Stimulated activated CD4-positive, alpha-beta T cell treated with anti-CD3 and anti-CD28 coated beads, Interleukin-15, amount 100 ng/mL, for 24 hours (primary cell): ENCODE measurements around the gene ING2.
"Not testable (repeated sequence)": the region's sequence is repeated elsewhere in the genome, so short reads cannot be mapped to it uniquely, and the experiment has no call there.

Source experiments
- DNase-seq: peaks from one replicate; pipeline ENCODE4 v3.0.0-alpha.2; 2020

ING2 gene

GRCh38 chr4:183550345-183551093 lies 45.7 kb downstream of the ING2 start:
- DNase-seq: no peak

DNA sequence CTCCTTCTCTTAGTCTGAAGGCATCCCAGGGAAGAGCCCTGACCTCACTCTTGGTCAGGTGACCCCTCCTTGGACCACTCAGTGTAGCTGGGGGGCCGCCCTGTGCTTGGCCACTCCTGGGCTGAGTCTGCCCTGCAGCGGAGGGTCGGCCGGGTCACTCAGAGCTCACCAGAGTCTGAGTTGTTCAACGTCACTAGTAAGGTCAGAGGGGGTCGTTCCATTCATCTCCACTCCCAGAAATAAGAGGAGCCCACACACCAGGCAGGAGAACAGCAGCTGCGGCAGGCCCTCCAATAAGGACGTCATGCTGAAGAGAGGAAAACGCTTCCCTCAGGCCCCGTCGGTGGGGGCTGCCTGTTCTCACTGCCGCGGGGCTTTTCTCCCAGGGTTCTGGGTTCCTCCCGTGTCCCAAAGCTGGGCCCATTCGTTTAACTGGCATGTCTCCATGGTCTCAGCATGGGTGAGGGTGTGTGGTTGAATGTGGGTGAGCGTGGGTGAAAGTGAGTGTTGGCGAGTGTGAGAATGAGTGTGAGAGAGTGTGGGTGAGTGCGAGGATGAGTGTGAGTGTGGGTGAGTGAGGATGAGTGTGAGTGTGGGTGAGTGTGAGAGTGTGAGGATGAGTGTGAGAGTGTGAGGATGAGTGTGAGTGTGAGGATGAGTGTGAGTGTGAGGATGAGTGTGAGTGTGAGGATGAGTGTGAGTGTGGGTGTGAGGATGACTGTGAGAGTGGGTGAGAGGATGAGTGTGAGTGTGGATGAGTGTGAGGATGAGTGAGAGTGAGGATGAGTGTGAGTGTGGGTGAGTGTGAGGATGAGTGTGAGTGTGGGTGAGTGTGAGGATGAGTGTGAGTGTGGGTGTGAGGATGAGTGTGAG lies 47.7 kb downstream of the ING2 start:
- DNase-seq: no peak

- DNase-seq: not testable (repeated sequence)
Observed at GRCh38 chr4:183553147-183553478, 48.3 kb downstream of the ING2 start.

- no peak for DNase-seq
Observed at GRCh38 chr4:183553601-183554345, 48.9 kb downstream of the ING2 start.

GRCh38 chr4:183554346-183554686 lies 49.5 kb downstream of the ING2 start:
- DNase-seq: no peak

DNA sequence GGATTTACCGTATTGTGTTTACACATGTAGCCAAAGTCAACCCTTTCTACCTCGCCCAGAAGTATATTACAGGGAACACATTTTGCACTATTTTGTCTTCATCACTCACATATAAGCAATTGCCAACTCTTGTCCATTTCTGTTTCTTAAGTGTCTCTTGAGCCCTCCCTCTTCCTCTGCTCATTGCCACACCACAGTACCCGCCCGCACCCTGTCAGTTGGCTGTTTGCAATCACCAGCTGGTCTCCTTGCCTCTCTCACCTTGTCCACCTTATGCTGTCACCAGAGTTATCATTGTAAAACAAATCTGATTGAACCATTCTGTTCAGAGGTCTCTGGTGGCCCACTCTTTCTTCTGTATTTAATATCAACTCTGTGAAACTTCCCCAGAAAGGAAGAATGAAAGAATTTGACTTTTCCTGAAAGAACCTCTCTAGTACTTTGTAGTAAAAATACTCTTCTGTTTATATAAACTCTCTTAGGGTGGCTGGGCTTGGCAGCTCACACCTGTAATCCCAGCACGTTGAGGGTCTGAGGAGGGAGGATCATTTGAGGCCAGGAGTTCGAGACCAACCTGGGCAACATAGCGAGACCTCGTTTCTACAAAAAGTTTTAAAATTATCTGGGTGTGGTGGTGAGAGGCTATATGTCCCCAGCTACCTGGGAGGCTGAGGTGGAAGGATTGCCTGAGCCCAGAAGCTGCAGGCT lies 50.2 kb downstream of the ING2 start:
- DNase-seq: no peak

DNA sequence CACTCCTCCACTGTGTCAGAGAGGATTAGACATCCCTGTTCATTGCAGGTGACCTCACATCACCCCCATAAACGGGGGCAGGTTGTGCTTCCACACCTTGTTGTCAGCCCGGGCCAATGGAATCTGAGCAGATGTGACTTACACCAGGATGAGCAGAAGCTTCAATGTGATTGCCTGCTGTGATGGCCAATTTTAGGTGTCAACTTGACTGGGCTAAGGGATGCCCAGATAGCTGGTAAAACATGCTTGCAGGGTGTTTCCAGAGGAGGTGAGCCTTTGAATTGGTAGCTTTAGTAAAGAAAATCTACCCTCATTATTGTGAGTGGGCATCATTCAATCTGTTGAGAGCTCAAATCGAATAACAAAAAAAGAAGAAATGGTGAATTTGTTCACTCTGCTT lies 52.1 kb downstream of the ING2 start:
- no peak for DNase-seq

DNA sequence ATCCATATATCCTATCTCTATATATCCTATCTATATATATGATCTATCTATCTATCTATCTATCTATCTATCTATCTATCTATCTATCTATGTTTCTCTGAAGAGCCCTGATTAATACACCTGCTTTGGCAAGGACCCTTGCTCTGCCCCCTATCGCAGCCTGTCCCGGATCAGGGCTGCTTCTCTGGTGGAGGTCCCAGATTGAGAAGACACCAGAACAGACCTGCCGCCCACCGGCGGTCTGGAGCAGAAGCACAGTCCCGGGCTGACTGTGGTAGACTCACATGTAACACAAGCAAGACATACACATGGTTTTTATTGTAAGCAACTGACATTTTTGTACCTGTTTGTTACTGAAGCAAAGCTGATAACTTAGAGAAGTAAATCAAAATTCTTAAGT lies 52.8 kb downstream of the ING2 start:
- DNase-seq: no peak

- DNase-seq: no peak
Observed at GRCh38 chr4:183558873-183559272, 54.0 kb downstream of the ING2 start.

DNA sequence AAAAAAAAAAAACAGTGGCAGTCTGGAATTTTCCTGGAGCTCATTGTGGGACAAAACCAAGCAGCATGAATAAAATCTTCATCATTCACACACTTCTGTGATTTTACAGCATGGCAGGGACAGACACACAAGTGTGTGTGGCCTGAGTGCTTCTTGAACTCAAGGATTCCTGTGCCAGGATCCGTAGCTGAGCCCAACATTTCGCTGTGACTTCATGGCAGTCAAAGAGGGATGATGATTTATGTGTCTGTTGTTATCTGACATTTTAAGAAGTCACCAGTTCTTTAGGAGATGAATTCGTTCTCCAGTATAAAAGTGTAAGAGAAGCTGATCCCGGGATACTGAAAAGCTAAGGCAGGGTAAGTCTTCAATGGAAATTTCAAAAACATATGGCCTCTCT lies 57.0 kb downstream of the ING2 start:
- DNase-seq: no peak
